GM23338 (cell line): ENCODE results near the gene HBQ1. TPM values are rescaled to one million over a fixed set of nuclear protein-coding genes. Genes with fewer than 3 reads are reported as not detected.

Experiments
- ATAC-seq: fragments of 200-7000 bp; cut with Tn5 transposase; 3 replicates; pipeline ENCODE4 v1.9.1; 2020
- DNase-seq: peaks from one replicate; pipeline ENCODE4 v3.0.0-alpha.2; 2015; ENCODE audit warnings: low spot score
- H2AFZ ChIP-seq: fragments of 200-600 bp; sonication (generic); 2 replicates; pipeline ENCODE4 v1.8.0; 2016; ENCODE audit warnings: antibody characterized with exemption, mild to moderate bottlenecking, moderate library complexity
- H3F3A ChIP-seq: fragments of 200-600 bp; sonication (generic); replicated peaks from 2 replicates; pipeline ENCODE4 v1.8.0; 2017; ENCODE audit warnings: antibody characterized with exemption, mixed run types, low read depth
- H3K27ac ChIP-seq: fragments of 200-600 bp; sonication (generic); 2 replicates; pipeline ENCODE4 v1.6.1; 2016; ENCODE audit warnings: low read depth
- H3K27me3 ChIP-seq: fragments of 200-600 bp; sonication (generic); 2 replicates; pipeline ENCODE4 v1.8.0; 2016; ENCODE audit warnings: mild to moderate bottlenecking, mixed run types, moderate library complexity; ENCODE audit not compliant: insufficient read depth
- H3K36me3 ChIP-seq: fragments of 200-600 bp; sonication (generic); 2 replicates; pipeline ENCODE4 v1.8.0; 2016; ENCODE audit warnings: mild to moderate bottlenecking; ENCODE audit not compliant: insufficient read depth
- H3K4me1 ChIP-seq: fragments of 200-600 bp; sonication (generic); 2 replicates; pipeline ENCODE4 v1.8.0; 2016; ENCODE audit warnings: mild to moderate bottlenecking, moderate library complexity; ENCODE audit not compliant: insufficient read depth
- H3K4me2 ChIP-seq: fragments of 200-600 bp; sonication (generic); 2 replicates; pipeline ENCODE4 v1.7.1; 2017; ENCODE audit warnings: mixed run types
- H3K4me3 ChIP-seq: fragments of 200-600 bp; sonication (generic); 2 replicates; pipeline ENCODE4 v1.6.1; 2016; ENCODE audit warnings: mixed run types
- H3K79me2 ChIP-seq: fragments of 200-600 bp; sonication (generic); replicated peaks from 2 replicates; pipeline ENCODE4 v1.8.0; 2017; ENCODE audit warnings: mild to moderate bottlenecking; ENCODE audit not compliant: insufficient read depth
- H3K9me2 ChIP-seq: fragments of 200-600 bp; sonication (generic); 2 replicates; pipeline ENCODE4 v1.8.0; 2017; ENCODE audit not compliant: insufficient read depth
- H4K20me1 ChIP-seq: fragments of 200-600 bp; sonication (generic); replicated peaks from 2 replicates; pipeline ENCODE4 v1.8.0; 2017; ENCODE audit warnings: mild to moderate bottlenecking; ENCODE audit not compliant: insufficient read depth
- H3K27ac Mint-ChIP-seq: 2 replicates; pipeline ENCODE4 v1.8.0; 2020; ENCODE audit warnings: inconsistent platforms, mild to moderate bottlenecking, moderate library complexity, mixed read lengths
- H3K27me3 Mint-ChIP-seq: 3 replicates; pipeline ENCODE4 v1.8.0; 2022; ENCODE audit warnings: low read depth, mild to moderate bottlenecking, moderate library complexity, mixed read lengths, inconsistent platforms; ENCODE audit not compliant: insufficient read depth, poor library complexity
- H3K36me3 Mint-ChIP-seq: 3 replicates; pipeline ENCODE4 v1.8.0; 2021; ENCODE audit warnings: low read depth, mild to moderate bottlenecking, inconsistent platforms, moderate library complexity, mixed read lengths
- H3K4me1 Mint-ChIP-seq: 3 replicates; pipeline ENCODE4 v1.8.0; 2020; ENCODE audit warnings: mild to moderate bottlenecking, inconsistent platforms, mixed read lengths
- H3K4me3 Mint-ChIP-seq: 3 replicates; pipeline ENCODE4 v1.8.0; 2021; ENCODE audit warnings: moderate library complexity, mild to moderate bottlenecking, inconsistent platforms, mixed read lengths
- H3K9me3 Mint-ChIP-seq: 3 replicates; pipeline ENCODE4 v1.8.0; 2020; ENCODE audit warnings: moderate library complexity, mild to moderate bottlenecking, inconsistent platforms, mixed read lengths
- CREB1 ChIP-seq: fragments of 250-450 bp; sonication (Bioruptor Pico); IDR thresholded peaks from 2 replicates; pipeline ENCODE4 v1.5.0; 2020; ENCODE audit warnings: low read depth, mild to moderate bottlenecking, moderate library complexity
- CTCF ChIP-seq, 2 experiments: fragments of 200-600 bp in 1 of 2; sonication (generic) in 1 of 2; conservative IDR thresholded peaks; 2 replicates each; pipeline versions ENCODE4 v1.5.1 to v1.6.1; 2016 to 2017; ENCODE audit warnings: antibody characterized with exemption in 2 of 2, low read depth in 2 of 2, mild to moderate bottlenecking in 2 of 2, moderate library complexity in 1 of 2
- ETS1 ChIP-seq: IDR thresholded peaks from 2 replicates; pipeline ENCODE4 v1.6.1; 2016; ENCODE audit warnings: antibody characterized with exemption
- EZH2 ChIP-seq: fragments of 200-600 bp; sonication (generic); IDR thresholded peaks from one replicate; pipeline ENCODE4 v1.8.0; 2017; ENCODE audit warnings: antibody characterized with exemption, mild to moderate bottlenecking, low read depth; ENCODE audit not compliant: unreplicated experiment
- EZH2phosphoT487 ChIP-seq: fragments of 200-600 bp; sonication (generic); IDR thresholded peaks from one replicate; pipeline ENCODE4 v1.8.1; 2018; ENCODE audit warnings: antibody characterized with exemption; ENCODE audit not compliant: unreplicated experiment
- JUNB ChIP-seq: IDR thresholded peaks from one replicate; pipeline ENCODE4 v1.6.1; 2016; ENCODE audit warnings: antibody characterized with exemption; ENCODE audit not compliant: unreplicated experiment
- NANOG ChIP-seq: IDR thresholded peaks from 2 replicates; pipeline ENCODE4 v1.6.1; 2016; ENCODE audit warnings: antibody characterized with exemption, borderline replicate concordance
- POLR2AphosphoS5 ChIP-seq: IDR thresholded peaks from 2 replicates; pipeline ENCODE4 v1.6.1; 2016; ENCODE audit warnings: antibody characterized with exemption, low read depth
- REST ChIP-seq: IDR thresholded peaks from one replicate; pipeline ENCODE4 v1.6.1; 2018; ENCODE audit warnings: antibody characterized with exemption; ENCODE audit not compliant: unreplicated experiment
- STAT1 ChIP-seq: IDR thresholded peaks from one replicate; pipeline ENCODE4 v1.6.1; 2016; ENCODE audit warnings: antibody characterized with exemption; ENCODE audit not compliant: unreplicated experiment
- ZNF114 ChIP-seq: fragments of 250-450 bp; sonication (Bioruptor Pico); IDR thresholded peaks from 2 replicates; pipeline ENCODE4 v1.5.0; 2020; ENCODE audit warnings: mild to moderate bottlenecking, moderate library complexity
- ZNF331 ChIP-seq: fragments of 250-450 bp; sonication (Bioruptor Pico); IDR thresholded peaks from 2 replicates; pipeline ENCODE4 v1.5.0; 2020; ENCODE audit warnings: low read depth, mild to moderate bottlenecking, moderate library complexity
- polyA plus RNA-seq: library from polyadenylated mRNA; unstranded; fragments of >200 nt; fragmentation: Nextera tagmentation; extraction: Ambion mirVana; gene quantifications from 2 replicates; pipeline ENCODE4 v1.2.1, GENCODE V29; 2016
- total RNA-seq: library from RNA; depleted of rRNA; stranded (reverse); fragments of >200 nt; shearing (Covaris generic); gene quantifications from 2 replicates; pipeline ENCODE4 v1.2.3, GENCODE V29; 2014
- TF ChIP-seq, protein P1 (sequence below): fragments of 250-450 bp; sonication (Bioruptor Pico); IDR thresholded peaks from 2 replicates; pipeline ENCODE4 v1.5.0; 2020; ENCODE audit warnings: mild to moderate bottlenecking, moderate library complexity

The HBQ1 gene
- total and polyA plus RNA-seq, 2 experiments from 2014 or later, result 6.6 to 8.5 TPM

DNA sequence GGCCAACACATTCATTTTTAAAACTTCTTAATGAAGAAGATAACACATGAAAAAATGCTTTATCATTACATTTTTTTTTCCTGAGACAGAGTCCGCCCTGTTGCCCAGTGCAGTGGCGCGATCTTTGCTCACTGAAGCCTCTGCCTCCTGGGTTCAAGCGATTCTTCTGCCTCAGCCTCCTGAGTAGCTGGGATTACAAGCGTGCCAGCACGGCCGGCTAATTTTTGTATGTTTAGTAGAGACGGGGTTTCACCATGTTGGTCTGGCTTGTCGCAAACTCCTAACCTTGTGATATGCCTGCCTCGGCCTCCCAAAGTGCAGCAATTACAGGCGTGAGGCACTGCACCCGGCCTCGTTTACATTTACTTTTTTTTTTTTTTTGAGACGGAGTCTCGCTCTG, 13.2 kb downstream of the HBQ1 start:
- ATAC-seq (no peak), DNase-seq (no peak)
- H3K4me2 ChIP-seq, result no peak overlapping the region
- H3K4me3 Mint-ChIP-seq, result no peak overlapping the region
- peaks cover 15% of the 10 kb centered on the region; the same call in 1 of the 2 replicates for H3K79me2 ChIP-seq
- no peak overlapping the region for H2AFZ ChIP-seq
- no peaks in the 10 kb centered on the region for H3K9me3 Mint-ChIP-seq
- no peak overlapping the region for H3K27ac Mint-ChIP-seq
- H3K4me1 ChIP-seq, result no peaks in the 10 kb centered on the region
- peaks cover 2% of the 10 kb centered on the region for H3K27me3 Mint-ChIP-seq
- H3K4me3 ChIP-seq, result no peak overlapping the region
- peaks cover 88% of the 10 kb centered on the region for H3K36me3 ChIP-seq
- H3K27ac ChIP-seq, result no peak overlapping the region
- no peaks in the 10 kb centered on the region for H3K9me2 ChIP-seq
- no peak for TF ChIP-seq CREB1
- TF ChIP-seq JUNB, result no peak
- no peak for TF ChIP-seq POLR2AphosphoS5
- TF ChIP-seq NANOG, result no peak
- TF ChIP-seq EZH2phosphoT487, result no peak
- TF ChIP-seq CTCF (conservative IDR thresholded peaks at IDR 0.05; ENCODE audit: low read depth in 2 of 2), result no peak
- TF ChIP-seq, protein P1, sequence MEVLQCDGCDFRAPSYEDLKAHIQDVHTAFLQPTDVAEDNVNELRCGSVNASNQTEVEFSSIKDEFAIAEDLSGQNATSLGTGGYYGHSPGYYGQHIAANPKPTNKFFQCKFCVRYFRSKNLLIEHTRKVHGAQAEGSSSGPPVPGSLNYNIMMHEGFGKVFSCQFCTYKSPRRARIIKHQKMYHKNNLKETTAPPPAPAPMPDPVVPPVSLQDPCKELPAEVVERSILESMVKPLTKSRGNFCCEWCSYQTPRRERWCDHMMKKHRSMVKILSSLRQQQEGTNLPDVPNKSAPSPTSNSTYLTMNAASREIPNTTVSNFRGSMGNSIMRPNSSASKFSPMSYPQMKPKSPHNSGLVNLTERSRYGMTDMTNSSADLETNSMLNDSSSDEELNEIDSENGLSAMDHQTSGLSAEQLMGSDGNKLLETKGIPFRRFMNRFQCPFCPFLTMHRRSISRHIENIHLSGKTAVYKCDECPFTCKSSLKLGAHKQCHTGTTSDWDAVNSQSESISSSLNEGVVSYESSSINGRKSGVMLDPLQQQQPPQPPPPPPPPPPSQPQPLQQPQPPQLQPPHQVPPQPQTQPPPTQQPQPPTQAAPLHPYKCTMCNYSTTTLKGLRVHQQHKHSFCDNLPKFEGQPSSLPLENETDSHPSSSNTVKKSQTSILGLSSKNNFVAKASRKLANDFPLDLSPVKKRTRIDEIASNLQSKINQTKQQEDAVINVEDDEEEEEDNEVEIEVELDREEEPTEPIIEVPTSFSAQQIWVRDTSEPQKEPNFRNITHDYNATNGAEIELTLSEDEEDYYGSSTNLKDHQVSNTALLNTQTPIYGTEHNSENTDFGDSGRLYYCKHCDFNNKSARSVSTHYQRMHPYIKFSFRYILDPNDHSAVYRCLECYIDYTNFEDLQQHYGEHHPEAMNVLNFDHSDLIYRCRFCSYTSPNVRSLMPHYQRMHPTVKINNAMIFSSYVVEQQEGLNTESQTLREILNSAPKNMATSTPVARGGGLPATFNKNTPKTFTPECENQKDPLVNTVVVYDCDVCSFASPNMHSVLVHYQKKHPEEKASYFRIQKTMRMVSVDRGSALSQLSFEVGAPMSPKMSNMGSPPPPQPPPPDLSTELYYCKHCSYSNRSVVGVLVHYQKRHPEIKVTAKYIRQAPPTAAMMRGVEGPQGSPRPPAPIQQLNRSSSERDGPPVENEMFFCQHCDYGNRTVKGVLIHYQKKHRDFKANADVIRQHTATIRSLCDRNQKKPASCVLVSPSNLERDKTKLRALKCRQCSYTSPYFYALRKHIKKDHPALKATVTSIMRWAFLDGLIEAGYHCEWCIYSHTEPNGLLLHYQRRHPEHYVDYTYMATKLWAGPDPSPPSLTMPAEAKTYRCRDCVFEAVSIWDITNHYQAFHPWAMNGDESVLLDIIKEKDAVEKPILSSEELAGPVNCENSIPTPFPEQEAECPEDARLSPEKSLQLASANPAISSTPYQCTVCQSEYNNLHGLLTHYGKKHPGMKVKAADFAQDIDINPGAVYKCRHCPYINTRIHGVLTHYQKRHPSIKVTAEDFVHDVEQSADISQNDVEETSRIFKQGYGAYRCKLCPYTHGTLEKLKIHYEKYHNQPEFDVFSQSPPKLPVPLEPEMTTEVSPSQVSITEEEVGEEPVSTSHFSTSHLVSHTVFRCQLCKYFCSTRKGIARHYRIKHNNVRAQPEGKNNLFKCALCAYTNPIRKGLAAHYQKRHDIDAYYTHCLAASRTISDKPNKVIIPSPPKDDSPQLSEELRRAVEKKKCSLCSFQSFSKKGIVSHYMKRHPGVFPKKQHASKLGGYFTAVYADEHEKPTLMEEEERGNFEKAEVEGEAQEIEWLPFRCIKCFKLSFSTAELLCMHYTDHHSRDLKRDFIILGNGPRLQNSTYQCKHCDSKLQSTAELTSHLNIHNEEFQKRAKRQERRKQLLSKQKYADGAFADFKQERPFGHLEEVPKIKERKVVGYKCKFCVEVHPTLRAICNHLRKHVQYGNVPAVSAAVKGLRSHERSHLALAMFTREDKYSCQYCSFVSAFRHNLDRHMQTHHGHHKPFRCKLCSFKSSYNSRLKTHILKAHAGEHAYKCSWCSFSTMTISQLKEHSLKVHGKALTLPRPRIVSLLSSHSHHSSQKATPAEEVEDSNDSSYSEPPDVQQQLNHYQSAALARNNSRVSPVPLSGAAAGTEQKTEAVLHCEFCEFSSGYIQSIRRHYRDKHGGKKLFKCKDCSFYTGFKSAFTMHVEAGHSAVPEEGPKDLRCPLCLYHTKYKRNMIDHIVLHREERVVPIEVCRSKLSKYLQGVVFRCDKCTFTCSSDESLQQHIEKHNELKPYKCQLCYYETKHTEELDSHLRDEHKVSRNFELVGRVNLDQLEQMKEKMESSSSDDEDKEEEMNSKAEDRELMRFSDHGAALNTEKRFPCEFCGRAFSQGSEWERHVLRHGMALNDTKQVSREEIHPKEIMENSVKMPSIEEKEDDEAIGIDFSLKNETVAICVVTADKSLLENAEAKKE (CRISPR knock-in tag), result no peak
- no peak for TF ChIP-seq EZH2
- no peak for TF ChIP-seq ZNF331
- TF ChIP-seq ZNF114 (CRISPR knock-in tag), result no peak
- no peak for TF ChIP-seq STAT1
- TF ChIP-seq REST, result no peak
- TF ChIP-seq ETS1, result no peak
- peaks cover 43% of the 10 kb centered on the region for H3F3A ChIP-seq
- H4K20me1 ChIP-seq, result peaks cover 16% of the 10 kb centered on the region
- H3K27me3 ChIP-seq, result no peaks in the 10 kb centered on the region
- no peaks in the 10 kb centered on the region for H3K4me1 Mint-ChIP-seq
- H3K36me3 Mint-ChIP-seq, result peaks cover 93% of the 10 kb centered on the region
